Prostate gland (tissue), 2 donors: ENCODE measurements around the gene ZFAND2A. TPM values are rescaled to one million over a fixed set of nuclear protein-coding genes. Genes with fewer than 3 reads are reported as not detected.
"Not testable (repeated sequence)": the region's sequence is repeated elsewhere in the genome, so short reads cannot be mapped to it uniquely, and the experiment has no call there.

Experiments used
- DNase-seq: peaks from one replicate; pipeline ENCODE4 v3.0.0-alpha.2; 2019; ENCODE audit warnings: low spot score
- H3K27ac ChIP-seq, 2 donors: fragments of 200-600 bp; sonication (generic); 2 replicates each; pipeline ENCODE4 v1.5.1; 2017 to 2019
- H3K27me3 ChIP-seq: fragments of 200-600 bp; sonication (generic); replicated peaks from 2 replicates; pipeline ENCODE4 v1.5.1; 2019; ENCODE audit not compliant: insufficient read depth
- H3K36me3 ChIP-seq, 2 donors: fragments of 200-600 bp; sonication (generic); 1 replicate in 1 of 2; 2 replicates in 1 of 2; pipeline versions ENCODE4 v1.5.1 to v1.8.1; 2017 to 2019
- H3K4me1 ChIP-seq: fragments of 200-600 bp; sonication (generic); replicated peaks from 2 replicates; pipeline ENCODE4 v1.5.1; 2019
- H3K4me3 ChIP-seq, 2 donors: fragments of 200-600 bp; sonication (generic); 2 replicates each; pipeline ENCODE4 v1.5.1; 2017 to 2019
- H3K9me3 ChIP-seq: fragments of 200-600 bp; sonication (generic); 2 replicates; pipeline ENCODE4 v1.5.1; 2017
- POLR2A ChIP-seq: fragments of 450-650 bp; IDR thresholded peaks from one replicate; pipeline ENCODE4 v1.6.1; 2016; ENCODE audit warnings: antibody characterized with exemption, mild to moderate bottlenecking
- POLR2AphosphoS5 ChIP-seq: sonication (generic); formaldehyde crosslinking; IDR thresholded peaks from one replicate; pipeline ENCODE4 v1.6.1; 2017; ENCODE audit warnings: antibody characterized with exemption
- WGBS: methylation state at CpG from one replicate; pipeline ENCODE4 v1.1.5; 2018; 5-methylcytosine and 5-hydroxymethylcytosine counted together
- intact Hi-C: fragments of 100-400 bp; cut with DNase I; formaldehyde crosslinking; loops from one replicate; pipeline ENCODE4 v1.14.2; 2022
- total RNA-seq, 2 donors: library from RNA; depleted of rRNA; stranded (reverse); fragments of >200 nt; gene quantifications; one replicate each; pipeline ENCODE4 v1.1.0, GENCODE V29; 2016
- TF ChIP-seq, protein P1 (sequence below), 4 experiments: fragments of 200-600 bp in 2 of 4; fragments of 450-650 bp in 2 of 4; sonication (generic) in 2 of 4; IDR thresholded peaks; 1 replicate in 3 of 4; 2 replicates in 1 of 4; pipeline ENCODE4 v1.5.1; 2016 to 2019; ENCODE audit warnings: antibody characterized with exemption in 4 of 4, mild to moderate bottlenecking in 2 of 4, moderate library complexity in 2 of 4

ZFAND2A gene
- total RNA-seq, 2 donors from 2014 or later, result 25.0 to 36.3 TPM

DNA sequence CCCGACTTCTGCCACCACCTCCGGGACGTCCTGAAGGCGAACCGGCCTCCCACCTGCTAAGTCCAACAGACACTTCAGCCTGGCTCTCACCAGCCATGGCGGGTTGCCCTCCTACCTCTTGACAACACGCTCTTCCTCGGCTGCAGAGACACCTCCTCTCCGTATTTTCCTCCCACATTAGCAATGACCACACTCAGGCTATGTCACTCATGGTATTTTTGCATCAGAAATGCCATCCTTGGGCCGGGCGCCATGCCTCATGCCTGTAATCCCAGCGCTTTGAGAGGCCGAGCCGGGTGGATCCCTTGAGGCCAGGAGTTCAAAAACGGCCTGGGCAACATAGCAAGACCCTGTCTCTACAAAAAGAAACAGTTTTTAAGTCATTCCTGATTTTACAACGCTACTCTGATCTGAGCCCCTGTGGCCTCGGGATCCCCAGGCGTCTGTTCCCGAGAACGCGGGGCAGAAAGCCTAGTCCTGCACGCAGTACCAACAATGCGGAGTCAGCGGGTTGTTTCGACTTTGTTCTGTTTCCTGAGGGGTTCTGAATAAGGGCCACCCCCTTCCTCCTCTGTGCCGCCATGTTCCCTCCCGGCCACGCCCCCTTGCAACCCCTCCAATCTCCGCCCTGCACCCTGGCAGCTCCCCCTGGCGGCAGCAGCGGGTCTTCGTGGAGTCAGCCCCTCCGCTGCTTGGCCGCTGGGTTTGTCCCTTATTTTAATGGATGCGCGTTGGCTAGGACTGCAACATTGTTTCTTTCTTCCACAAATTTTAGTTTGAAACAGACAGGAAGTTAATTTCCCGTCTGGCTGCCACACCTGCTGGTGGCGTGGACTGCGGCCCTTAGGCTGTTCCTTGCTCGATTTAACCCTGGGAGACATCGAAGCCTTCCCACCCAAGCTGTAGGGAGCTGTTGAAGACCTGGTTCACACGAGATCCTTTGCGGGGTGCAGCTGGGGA is 9.7 kb upstream of the ZFAND2A start:
- Histone ChIP-seq H3K9me3 (no peaks in the 10 kb centered on the region), H3K36me3 (no peaks in the 10 kb centered on the region), H3K4me3 (peak overlapping the region; percentile 22 to 23), H3K4me1 (no peaks in the 10 kb centered on the region), H3K27me3 (no peaks in the 10 kb centered on the region), H3K27ac (no peak overlapping the region)
- peak; percentile 51 for DNase-seq
- TF ChIP-seq POLR2A (no peak), POLR2AphosphoS5 (peak; percentile 11)
- TF ChIP-seq, protein P1, sequence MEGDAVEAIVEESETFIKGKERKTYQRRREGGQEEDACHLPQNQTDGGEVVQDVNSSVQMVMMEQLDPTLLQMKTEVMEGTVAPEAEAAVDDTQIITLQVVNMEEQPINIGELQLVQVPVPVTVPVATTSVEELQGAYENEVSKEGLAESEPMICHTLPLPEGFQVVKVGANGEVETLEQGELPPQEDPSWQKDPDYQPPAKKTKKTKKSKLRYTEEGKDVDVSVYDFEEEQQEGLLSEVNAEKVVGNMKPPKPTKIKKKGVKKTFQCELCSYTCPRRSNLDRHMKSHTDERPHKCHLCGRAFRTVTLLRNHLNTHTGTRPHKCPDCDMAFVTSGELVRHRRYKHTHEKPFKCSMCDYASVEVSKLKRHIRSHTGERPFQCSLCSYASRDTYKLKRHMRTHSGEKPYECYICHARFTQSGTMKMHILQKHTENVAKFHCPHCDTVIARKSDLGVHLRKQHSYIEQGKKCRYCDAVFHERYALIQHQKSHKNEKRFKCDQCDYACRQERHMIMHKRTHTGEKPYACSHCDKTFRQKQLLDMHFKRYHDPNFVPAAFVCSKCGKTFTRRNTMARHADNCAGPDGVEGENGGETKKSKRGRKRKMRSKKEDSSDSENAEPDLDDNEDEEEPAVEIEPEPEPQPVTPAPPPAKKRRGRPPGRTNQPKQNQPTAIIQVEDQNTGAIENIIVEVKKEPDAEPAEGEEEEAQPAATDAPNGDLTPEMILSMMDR (IDR thresholded peaks at IDR 0.05), result peak in 3 of 4 experiments; percentile 56 to 69 (median 67)
- intact Hi-C loops, result loop anchor here (5.0 kb wide), 1 partner anchor 177 kb away; no protein-coding TSS in a partner anchor
- WGBS, result 55% methylated on average over 43 of the region's 43 CpGs

DNA sequence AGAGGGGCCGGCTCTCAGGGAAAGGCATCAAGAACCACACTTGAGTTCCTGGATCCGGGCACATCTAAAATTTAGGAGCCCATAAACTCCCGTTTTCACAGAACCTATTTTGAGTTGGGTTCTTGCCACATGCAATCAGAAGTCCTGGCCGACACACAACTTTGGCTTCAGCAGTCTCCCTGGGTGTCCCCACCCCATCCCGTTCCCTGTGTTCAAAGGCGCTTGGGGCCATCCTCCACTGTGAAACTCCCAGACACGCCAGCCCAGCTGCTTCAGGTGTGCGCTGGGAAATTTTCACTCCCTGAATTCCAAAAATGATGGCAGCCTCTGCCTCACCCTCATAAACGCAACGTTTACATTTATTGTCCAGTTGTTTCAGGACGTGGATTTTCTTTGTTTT is 8.4 kb upstream of the ZFAND2A start:
- no peak for DNase-seq
- Histone ChIP-seq H3K4me1 (no peaks in the 10 kb centered on the region), H3K9me3 (no peaks in the 10 kb centered on the region), H3K27ac (no peak overlapping the region), H3K27me3 (no peaks in the 10 kb centered on the region), H3K36me3 (no peaks in the 10 kb centered on the region), H3K4me3 (no peak overlapping the region)
- TF ChIP-seq, protein P1 (IDR thresholded peaks at IDR 0.05), result no peak
- no peak for TF ChIP-seq POLR2AphosphoS5
- TF ChIP-seq POLR2A, result no peak
- 51% methylated on average over 11 of the region's 11 CpGs for WGBS
- intact Hi-C loops, result no loop called here

DNA sequence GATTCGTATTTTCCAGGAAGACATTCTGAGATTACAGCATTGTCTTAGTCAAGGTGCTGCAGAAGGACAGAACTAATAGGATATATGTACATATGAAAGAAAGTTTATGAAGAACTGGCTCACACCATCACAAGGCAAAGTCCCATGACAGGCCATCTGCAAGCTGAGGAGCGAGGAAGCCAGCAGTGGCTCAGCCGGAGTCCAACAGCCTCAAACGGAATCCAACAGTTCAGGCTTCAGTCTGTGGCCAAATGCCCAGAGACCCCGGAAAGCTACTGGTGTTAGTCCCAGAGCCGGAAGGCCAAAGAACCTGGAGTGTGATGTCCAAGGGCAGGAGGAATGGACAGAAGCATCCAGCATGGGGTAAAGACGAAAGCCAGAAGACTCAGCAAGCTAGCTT is 4.4 kb upstream of the ZFAND2A start:
- no peak overlapping the region for H3K27ac ChIP-seq
- H3K27me3 ChIP-seq, result no peaks in the 10 kb centered on the region
- no peaks in the 10 kb centered on the region for H3K9me3 ChIP-seq
- H3K36me3 ChIP-seq, result no peaks in the 10 kb centered on the region
- no peak overlapping the region for H3K4me3 ChIP-seq
- 89% methylated on average over 7 of the region's 7 CpGs for WGBS
- DNase-seq, result no peak
- no peaks in the 10 kb centered on the region for H3K4me1 ChIP-seq
- intact Hi-C loops, result no loop called here
- TF ChIP-seq POLR2AphosphoS5 (no peak), POLR2A (no peak)
- TF ChIP-seq, protein P1 (IDR thresholded peaks at IDR 0.05), result no peak

DNA sequence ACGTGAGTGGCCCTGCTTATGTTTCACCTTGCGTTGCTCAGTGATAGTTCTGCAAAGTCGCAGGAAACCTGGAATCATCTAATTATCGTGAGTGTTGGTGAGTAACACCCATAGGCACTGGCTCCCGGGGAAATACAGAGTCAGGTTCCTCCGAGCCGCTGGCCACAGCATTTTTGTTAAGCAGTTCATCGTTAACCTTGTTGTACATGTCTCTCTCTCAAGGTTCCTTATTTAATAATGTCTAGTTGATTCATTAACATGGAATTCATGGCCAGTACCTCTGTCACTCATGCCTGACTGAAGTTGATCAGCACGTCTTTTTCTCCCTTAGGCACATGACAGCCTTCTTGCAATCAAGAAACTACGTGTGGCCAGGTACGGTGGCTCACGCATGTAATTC is 3.1 kb upstream of the ZFAND2A start:
- H3K27me3 ChIP-seq, result no peaks in the 10 kb centered on the region
- peaks cover 11% of the 10 kb centered on the region for H3K4me1 ChIP-seq
- intact Hi-C loops, result no loop called here
- no peaks in the 10 kb centered on the region for H3K9me3 ChIP-seq
- no peaks in the 10 kb centered on the region for H3K36me3 ChIP-seq
- no peak for DNase-seq
- H3K27ac ChIP-seq, result no peak overlapping the region
- H3K4me3 ChIP-seq, result no peak overlapping the region
- TF ChIP-seq, protein P1 (IDR thresholded peaks at IDR 0.05), result no peak
- TF ChIP-seq POLR2A (no peak), POLR2AphosphoS5 (no peak)
- 94% methylated on average over 12 of the region's 12 CpGs for WGBS

DNA sequence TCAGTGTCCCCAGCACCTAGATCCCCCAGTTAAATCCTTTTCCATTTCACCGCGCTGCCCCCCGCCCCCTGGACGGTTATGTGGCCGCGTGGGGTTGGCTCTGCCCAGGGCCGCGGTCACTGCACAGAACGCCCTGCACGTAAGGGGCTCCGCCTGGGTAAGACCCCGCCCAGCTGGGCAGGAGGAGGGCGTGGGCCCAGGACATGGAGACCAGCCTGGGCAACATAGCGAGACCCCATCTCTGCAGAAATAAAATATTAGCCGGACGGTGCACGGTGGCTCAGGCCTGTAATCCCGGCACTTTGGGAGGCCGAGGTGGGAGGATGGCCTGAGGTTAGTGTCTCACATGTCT is 650 bp upstream of the ZFAND2A start:
- Histone ChIP-seq H3K4me3 (peak overlapping the region; percentile 68 to 90), H3K9me3 (no peaks in the 10 kb centered on the region), H3K27ac (peak overlapping the region; percentile 94 to 97), H3K4me1 (peaks cover 12% of the 10 kb centered on the region), H3K27me3 (no peaks in the 10 kb centered on the region), H3K36me3 (peaks cover 0 to 6% of the 10 kb centered on the region in 2 donors)
- 24% methylated on average over 19 of the region's 19 CpGs for WGBS
- intact Hi-C loops, result no loop called here
- DNase-seq, result no peak
- TF ChIP-seq POLR2AphosphoS5 (no peak), POLR2A (no peak)
- TF ChIP-seq, protein P1 (IDR thresholded peaks at IDR 0.05), result no peak

DNA sequence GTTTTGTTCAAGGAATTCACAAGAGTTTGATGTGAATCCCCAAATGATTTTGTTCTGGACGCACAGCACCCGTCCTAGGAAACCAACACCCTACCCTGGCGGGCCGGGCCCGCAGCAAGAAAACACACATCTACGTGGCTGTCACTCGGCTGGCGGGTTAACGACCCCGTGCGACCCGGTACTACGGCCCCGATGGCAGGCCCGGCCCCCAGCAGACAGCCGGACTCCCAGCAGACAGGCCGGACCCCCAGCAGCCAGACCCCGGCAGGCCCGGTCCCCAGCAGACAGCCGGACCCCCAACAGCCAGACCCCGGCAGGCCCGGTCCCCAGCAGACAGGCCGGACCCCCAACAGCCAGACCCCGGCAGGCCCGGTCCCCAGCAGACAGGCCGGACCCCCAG is 765 bp downstream of the ZFAND2A start:
- peaks cover 12% of the 10 kb centered on the region for H3K4me1 ChIP-seq
- 15% methylated on average over 26 of the region's 26 CpGs for WGBS
- intact Hi-C loops, DNase-seq, H3K9me3 ChIP-seq, H3K27me3 ChIP-seq: not testable (repeated sequence)
- peak overlapping the region; percentile 33 to 39 for H3K27ac ChIP-seq
- peak overlapping the region; percentile 68 to 90 for H3K4me3 ChIP-seq
- peaks cover 2 to 12% of the 10 kb centered on the region in 2 donors for H3K36me3 ChIP-seq
